ENCODE data around the gene CCDC137. TPM values are rescaled to one million over a fixed set of nuclear protein-coding genes. Genes with fewer than 3 reads are reported as not detected.

Gene CCDC137
- total and polyA plus RNA-seq, 2 donors (not counting 3 experiments of a cell fraction or from before 2014, with no cell fraction given), result 12.9 to 32.2 TPM

DNA sequence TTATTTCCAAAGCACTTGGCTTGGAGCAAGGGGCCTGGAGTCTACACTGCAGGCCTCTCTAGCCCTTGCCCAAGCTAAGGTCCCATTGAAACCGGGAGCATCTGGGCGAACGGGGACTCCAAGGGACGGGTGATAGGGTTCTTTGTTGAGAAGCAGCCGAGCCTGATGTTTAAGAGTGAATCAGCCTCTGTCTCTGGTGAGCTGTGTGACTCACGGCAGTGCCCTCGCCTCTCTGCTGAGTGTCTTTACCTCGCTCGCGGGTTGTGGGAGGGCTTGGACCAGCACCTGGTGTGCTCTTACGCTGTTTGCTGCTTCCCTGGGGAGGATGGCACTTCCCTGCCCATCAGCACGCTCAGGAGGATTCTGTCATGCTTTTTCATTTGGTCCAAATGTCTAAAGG is 18.6 kb downstream of the CCDC137 start:
- peaks cover 9 to 47% of the 10 kb centered on the region in 2 experiments for H3K36me3 ChIP-seq (ENCODE audit: control insufficient read depth in 2 of 2, extremely low read depth in 1 of 2, insufficient read depth in 2 of 2, low read length in 2 of 2)
- CTCF ChIA-PET, result interaction anchor here (0.9 to 3.0 kb wide), 2 partner anchors 9 to 17 kb away, joined by 3 to 19 read pairs; partner anchors contain the start of gene MRPL12

More for the DNA sequence above, 18.6 kb downstream of the CCDC137 start:
- no peaks in the 10 kb centered on the region for H3K27me3 ChIP-seq (ENCODE audit: control insufficient read depth in 2 of 2, insufficient read depth in 2 of 2, low read length in 2 of 2)
- H3K79me2 ChIP-seq (ENCODE audit: control insufficient read depth, insufficient read depth, low read length), result peaks cover 79% of the 10 kb centered on the region
- peak overlapping the region in 2 of 3 experiments; percentile 50 to 93 for H3K4me3 ChIP-seq (replicated peaks in 1 of 3; ENCODE audit: insufficient read depth in 1 of 3, low read depth in 1 of 3, low read length in 3 of 3)
- FAIRE-seq, result peak; percentile 53
- H3K4me1 ChIP-seq (ENCODE audit: control insufficient read depth, extremely low read depth, insufficient read depth, low read length), result peaks cover 16% of the 10 kb centered on the region
- intact Hi-C loops (cut with micrococcal nuclease), result loop anchor here (2.0 kb wide), 1 partner anchor 18 kb away; the partner anchor contains the start of gene MRPL12
- no peaks in the 10 kb centered on the region for H3K9me1 ChIP-seq (replicated peaks; ENCODE audit: control insufficient read depth, extremely low read depth, insufficient read depth, low read length)
- no peak overlapping the region for H2AFZ ChIP-seq (ENCODE audit: low read depth, low read length)
- no peaks in the 10 kb centered on the region for H4K20me1 ChIP-seq (replicated peaks; ENCODE audit: control insufficient read depth, extremely low read depth, insufficient read depth, low read length)
- no peaks in the 10 kb centered on the region for H3K9me3 ChIP-seq (replicated peaks; ENCODE audit: control insufficient read depth, insufficient read depth, low read length)
- peak overlapping the region; percentile 50 for H3K27ac ChIP-seq (ENCODE audit: insufficient read depth, low read depth, low read length)
- peak; percentile 17 for DNase-seq (ENCODE audit: low read depth, low spot score)
- POLR2A ChIA-PET, result no interaction called here
- dilution Hi-C loops (cut with MboI; ENCODE audit: extremely low pct_ligation_motif_present, low sequenced_read_pairs), result no loop called here
- TF ChIP-seq POLR2AphosphoS5 (IDR thresholded peaks at IDR 0.05; ENCODE audit: insufficient read depth, low read depth, low read length) (no peak), EZH2 (IDR thresholded peaks at IDR 0.05; ENCODE audit: borderline replicate concordance, low read depth, low read length, severe bottlenecking) (no peak), GATA2 (IDR thresholded peaks at IDR 0.05; ENCODE audit: insufficient read depth, insufficient read length, low read depth, low read length) (no peak), MAX (IDR thresholded peaks at IDR 0.05; ENCODE audit: insufficient read depth, insufficient read length) (no peak), POLR2A (IDR thresholded peaks at IDR 0.05; ENCODE audit: low read depth, low read length) (no peak), CTCF (IDR thresholded peaks at IDR 0.05; ENCODE audit: extremely low read depth in 1 of 2, insufficient read depth in 1 of 2, low read depth in 1 of 2, low read length in 2 of 2) (no peak), JUN (IDR thresholded peaks at IDR 0.05; ENCODE audit: borderline replicate concordance, insufficient read depth, insufficient read length, low read depth) (no peak), FOS (IDR thresholded peaks at IDR 0.05; ENCODE audit: borderline replicate concordance, insufficient read depth, low read length) (no peak), MYC (IDR thresholded peaks at IDR 0.05; ENCODE audit: low read depth, low read length) (no peak)
- H3K4me2 ChIP-seq (ENCODE audit: insufficient read depth, low read length), result peak overlapping the region; percentile 48
- no TSS peak for BruUV-seq (replicated peaks)
- H3K9ac ChIP-seq (replicated peaks; ENCODE audit: extremely low read depth, insufficient read depth, low read length), result peak overlapping the region; percentile 87
